Upper lobe of left lung (tissue), 4 donors: ENCODE results near the gene DRC1.

Experiments
- CTCF ChIP-seq, 6 experiments: fragments of 450-650 bp in 4 of 6; fragments of 200-600 bp in 2 of 6; sonication (generic) in 2 of 6; IDR thresholded peaks; one replicate each; pipeline ENCODE4 v1.5.1; 2016 to 2019; ENCODE audit warnings: antibody characterized with exemption in 6 of 6
- POLR2A ChIP-seq, 4 donors: fragments of 450-650 bp; IDR thresholded peaks; one replicate each; pipeline ENCODE4 v1.5.1; 2016 to 2017; ENCODE audit warnings: antibody characterized with exemption in 4 of 4, mild to moderate bottlenecking in 2 of 4

GRCh38 chr2:26463244-26464192 is 61.8 kb downstream of the DRC1 start:
- TF ChIP-seq POLR2A (IDR thresholded peaks at IDR 0.05) (no peak), CTCF (IDR thresholded peaks at IDR 0.05) (no peak)
